ENCODE measurements around the gene SLC40A1.

DNA sequence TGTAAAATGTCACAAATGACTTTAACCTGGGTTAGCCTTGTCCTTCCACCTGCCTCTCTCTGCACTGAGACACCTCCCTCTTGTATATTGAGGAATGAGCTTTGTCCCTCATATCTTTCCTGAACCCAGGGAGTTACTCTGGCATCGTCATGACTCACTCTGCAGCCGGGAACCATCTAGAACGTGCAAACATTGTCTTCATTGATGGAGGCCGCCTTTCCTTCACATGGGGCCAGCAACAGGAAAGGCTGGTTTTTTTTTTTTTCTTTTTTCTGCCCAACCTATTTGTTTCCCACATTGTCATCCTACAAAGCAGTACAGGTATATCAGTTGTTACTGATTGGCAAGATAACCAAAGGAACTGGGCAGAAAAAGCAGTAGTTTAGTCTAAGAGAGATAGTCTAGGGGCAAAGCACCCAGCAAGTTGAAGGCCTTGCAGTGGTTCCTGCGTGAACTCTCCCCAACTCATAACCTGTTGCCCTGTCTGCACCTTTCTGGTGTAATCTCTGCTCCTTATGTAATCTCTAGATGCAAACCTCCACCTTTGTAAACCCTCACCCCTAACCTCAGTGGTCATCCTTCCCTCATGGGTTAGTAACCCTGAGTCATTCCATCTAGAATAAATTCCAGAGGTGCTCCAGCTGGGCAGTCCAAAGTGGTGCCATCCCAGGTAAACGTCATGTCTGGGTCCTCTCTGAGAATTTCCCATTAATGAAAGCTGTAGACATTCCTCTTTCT, 38.3 kb downstream of the SLC40A1 start:
- TF ChIP-seq, protein P1, sequence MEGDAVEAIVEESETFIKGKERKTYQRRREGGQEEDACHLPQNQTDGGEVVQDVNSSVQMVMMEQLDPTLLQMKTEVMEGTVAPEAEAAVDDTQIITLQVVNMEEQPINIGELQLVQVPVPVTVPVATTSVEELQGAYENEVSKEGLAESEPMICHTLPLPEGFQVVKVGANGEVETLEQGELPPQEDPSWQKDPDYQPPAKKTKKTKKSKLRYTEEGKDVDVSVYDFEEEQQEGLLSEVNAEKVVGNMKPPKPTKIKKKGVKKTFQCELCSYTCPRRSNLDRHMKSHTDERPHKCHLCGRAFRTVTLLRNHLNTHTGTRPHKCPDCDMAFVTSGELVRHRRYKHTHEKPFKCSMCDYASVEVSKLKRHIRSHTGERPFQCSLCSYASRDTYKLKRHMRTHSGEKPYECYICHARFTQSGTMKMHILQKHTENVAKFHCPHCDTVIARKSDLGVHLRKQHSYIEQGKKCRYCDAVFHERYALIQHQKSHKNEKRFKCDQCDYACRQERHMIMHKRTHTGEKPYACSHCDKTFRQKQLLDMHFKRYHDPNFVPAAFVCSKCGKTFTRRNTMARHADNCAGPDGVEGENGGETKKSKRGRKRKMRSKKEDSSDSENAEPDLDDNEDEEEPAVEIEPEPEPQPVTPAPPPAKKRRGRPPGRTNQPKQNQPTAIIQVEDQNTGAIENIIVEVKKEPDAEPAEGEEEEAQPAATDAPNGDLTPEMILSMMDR (conservative IDR thresholded peaks at IDR 0.05 in 1 of 2, IDR thresholded peaks at IDR 0.05 in 1 of 2; ENCODE audit: low read depth in 1 of 2, low read length in 2 of 2): no peak
- TF ChIP-seq EZH2 (IDR thresholded peaks at IDR 0.05; ENCODE audit: low read length, missing control alignments): no peak
